AML-193 (cell line): ENCODE measurements around the gene IL12RB1.

Experiments
- DNase-seq, 2 experiments: peaks; one replicate each; lab custom pipeline; 2025; lab: John Stamatoyannopoulos, UW

Gene IL12RB1

GRCh38 chr19:18089726-18090125 is 3.0 kb upstream of the IL12RB1 start:
- no peak for DNase-seq

- DNase-seq = peak; percentile 79 to 82
Measured at GRCh38 chr19:18089096-18089541, 2.4 kb upstream of the IL12RB1 start.

GRCh38 chr19:18085702-18086457 is 854 bp downstream of the IL12RB1 start:
- no peak for DNase-seq

GRCh38 chr19:18083929-18084684 is 2.6 kb downstream of the IL12RB1 start:
- no peak for DNase-seq

- no peak for DNase-seq
Measured at GRCh38 chr19:18074192-18074591, 12.5 kb downstream of the IL12RB1 start.

GRCh38 chr19:18073197-18073596 is 13.5 kb downstream of the IL12RB1 start:
- no peak for DNase-seq

GRCh38 chr19:18072335-18072734 is 14.4 kb downstream of the IL12RB1 start:
- no peak for DNase-seq

GRCh38 chr19:18070181-18070580 is 16.6 kb downstream of the IL12RB1 start:
- no peak for DNase-seq

GRCh38 chr19:18069383-18069782 is 17.4 kb downstream of the IL12RB1 start:
- no peak for DNase-seq

- no peak for DNase-seq
Measured at GRCh38 chr19:18068395-18068794, 18.3 kb downstream of the IL12RB1 start.

- DNase-seq = no peak
Measured at GRCh38 chr19:18065173-18065495, 21.6 kb downstream of the IL12RB1 start.

GRCh38 chr19:18063463-18063862 is 23.3 kb downstream of the IL12RB1 start:
- DNase-seq = no peak

GRCh38 chr19:18062028-18062427 is 24.7 kb downstream of the IL12RB1 start:
- no peak for DNase-seq

- DNase-seq = no peak
Measured at GRCh38 chr19:18060472-18060871, 26.3 kb downstream of the IL12RB1 start.

- DNase-seq = no peak
Measured at GRCh38 chr19:18059902-18060301, 26.8 kb downstream of the IL12RB1 start.

- DNase-seq = no peak
Measured at GRCh38 chr19:18059297-18059696, 27.4 kb downstream of the IL12RB1 start.

- peak; percentile 56 to 66 for DNase-seq
Measured at GRCh38 chr19:18058208-18059009, 28.3 kb downstream of the IL12RB1 start.

GRCh38 chr19:18057557-18057956 is 29.2 kb downstream of the IL12RB1 start:
- no peak for DNase-seq

GRCh38 chr19:18055967-18056366 is 30.8 kb downstream of the IL12RB1 start:
- DNase-seq = no peak

GRCh38 chr19:18053576-18054219 is 33.0 kb downstream of the IL12RB1 start:
- DNase-seq = no peak

- DNase-seq = no peak
Measured at GRCh38 chr19:18051887-18052286, 34.8 kb downstream of the IL12RB1 start.

- DNase-seq = no peak
Measured at GRCh38 chr19:18049385-18049784, 37.3 kb downstream of the IL12RB1 start.
